Activated CD4-positive, alpha-beta T cell treated with anti-CD3 and anti-CD28 coated beads, Interleukin-2, amount 50 U/mL, for 16 hours (primary cell): ENCODE measurements around the gene PPP2R1B.
"Not testable (repeated sequence)": the region's sequence is repeated elsewhere in the genome, so short reads cannot be mapped to it uniquely, and the experiment has no call there.

Experiments
- DNase-seq: peaks from one replicate; pipeline ENCODE4 v3.0.0-alpha.2; 2020

Gene PPP2R1B

GRCh38 chr11:111723595-111723994 is 42.6 kb downstream of the PPP2R1B start:
- DNase-seq = no peak

GRCh38 chr11:111722501-111722900 is 43.7 kb downstream of the PPP2R1B start:
- DNase-seq = no peak

- no peak for DNase-seq
Measured at GRCh38 chr11:111720801-111721494, 45.2 kb downstream of the PPP2R1B start.

GRCh38 chr11:111719379-111719778 is 46.8 kb downstream of the PPP2R1B start:
- no peak for DNase-seq

GRCh38 chr11:111718859-111719258 is 47.3 kb downstream of the PPP2R1B start:
- DNase-seq = no peak

- DNase-seq = no peak
Measured at GRCh38 chr11:111718436-111718835, 47.8 kb downstream of the PPP2R1B start.

- not testable (repeated sequence) for DNase-seq
Measured at GRCh38 chr11:111717660-111718059, 48.5 kb downstream of the PPP2R1B start.

- DNase-seq = no peak
Measured at GRCh38 chr11:111715142-111715816, 50.9 kb downstream of the PPP2R1B start.

- no peak for DNase-seq
Measured at GRCh38 chr11:111714522-111714921, 51.7 kb downstream of the PPP2R1B start.

- DNase-seq = no peak
Measured at GRCh38 chr11:111707691-111708067, 58.5 kb downstream of the PPP2R1B start.

- no peak for DNase-seq
Measured at GRCh38 chr11:111707039-111707690, 59.0 kb downstream of the PPP2R1B start.

GRCh38 chr11:111703576-111703975 is 62.6 kb downstream of the PPP2R1B start:
- no peak for DNase-seq

- no peak for DNase-seq
Measured at GRCh38 chr11:111702623-111703022, 63.6 kb downstream of the PPP2R1B start.

GRCh38 chr11:111700162-111700561 is 66.0 kb downstream of the PPP2R1B start:
- no peak for DNase-seq

- DNase-seq = no peak
Measured at GRCh38 chr11:111699579-111700156, 66.5 kb downstream of the PPP2R1B start.

- peak; percentile 4 for DNase-seq
Measured at GRCh38 chr11:111698852-111699559, 67.2 kb downstream of the PPP2R1B start.

GRCh38 chr11:111697933-111698371 is 68.2 kb downstream of the PPP2R1B start:
- DNase-seq = no peak

- no peak for DNase-seq
Measured at GRCh38 chr11:111696556-111696955, 69.6 kb downstream of the PPP2R1B start.

GRCh38 chr11:111694851-111695250 is 71.3 kb downstream of the PPP2R1B start:
- no peak for DNase-seq

GRCh38 chr11:111693224-111693937 is 72.8 kb downstream of the PPP2R1B start:
- no peak for DNase-seq

GRCh38 chr11:111691741-111692140 is 74.4 kb downstream of the PPP2R1B start:
- no peak for DNase-seq

- DNase-seq = no peak
Measured at GRCh38 chr11:111691176-111691575, 75.0 kb downstream of the PPP2R1B start.
